ENCODE results near the gene LONP2.

- TF ChIP-seq CTCF (IDR thresholded peaks at IDR 0.05; ENCODE audit: low read depth, low read length, missing input control), result no peak
- TF ChIP-seq TAF1 (conservative IDR thresholded peaks at IDR 0.05), result no peak
- TF ChIP-seq EGR1 (IDR thresholded peaks at IDR 0.05; ENCODE audit: low read depth in 2 of 2), result no peak
- no peak for TF ChIP-seq MAX (IDR thresholded peaks at IDR 0.05)
- TF ChIP-seq HNF4G (IDR thresholded peaks at IDR 0.05), result no peak
- no peak for TF ChIP-seq HNF4A (conservative IDR thresholded peaks at IDR 0.05)
- TF ChIP-seq, protein P1, sequence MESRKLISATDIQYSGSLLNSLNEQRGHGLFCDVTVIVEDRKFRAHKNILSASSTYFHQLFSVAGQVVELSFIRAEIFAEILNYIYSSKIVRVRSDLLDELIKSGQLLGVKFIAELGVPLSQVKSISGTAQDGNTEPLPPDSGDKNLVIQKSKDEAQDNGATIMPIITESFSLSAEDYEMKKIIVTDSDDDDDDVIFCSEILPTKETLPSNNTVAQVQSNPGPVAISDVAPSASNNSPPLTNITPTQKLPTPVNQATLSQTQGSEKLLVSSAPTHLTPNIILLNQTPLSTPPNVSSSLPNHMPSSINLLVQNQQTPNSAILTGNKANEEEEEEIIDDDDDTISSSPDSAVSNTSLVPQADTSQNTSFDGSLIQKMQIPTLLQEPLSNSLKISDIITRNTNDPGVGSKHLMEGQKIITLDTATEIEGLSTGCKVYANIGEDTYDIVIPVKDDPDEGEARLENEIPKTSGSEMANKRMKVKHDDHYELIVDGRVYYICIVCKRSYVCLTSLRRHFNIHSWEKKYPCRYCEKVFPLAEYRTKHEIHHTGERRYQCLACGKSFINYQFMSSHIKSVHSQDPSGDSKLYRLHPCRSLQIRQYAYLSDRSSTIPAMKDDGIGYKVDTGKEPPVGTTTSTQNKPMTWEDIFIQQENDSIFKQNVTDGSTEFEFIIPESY (IDR thresholded peaks at IDR 0.05), result no peak
- no peak for TF ChIP-seq FOXA1 (IDR thresholded peaks at IDR 0.05)
Measured at GRCh38 chr16:48386559-48387312, 142.6 kb downstream of the LONP2 start.
